Liver (tissue), 9 donors: ENCODE measurements around the gene ATPAF1. TPM values are rescaled to one million over a fixed set of nuclear protein-coding genes. Genes with fewer than 3 reads are reported as not detected.

ENCODE experiments used
- DNase-seq: peaks from one replicate; pipeline ENCODE4 v3.0.0-alpha.2; 2017; ENCODE audit warnings: low spot score
- H3K27ac ChIP-seq, 2 donors: one replicate each; pipeline ENCODE4 v1.7.0; 2013; ENCODE audit warnings: inconsistent platforms in 2 of 2, low read length in 2 of 2, control low read depth in 1 of 2, low read depth in 1 of 2, mild to moderate bottlenecking in 1 of 2
- H3K27me3 ChIP-seq, 4 donors: one replicate each; pipeline versions ENCODE4 v1.6.1 to v1.7.0; 2013; ENCODE audit warnings: low read length in 3 of 4, inconsistent platforms in 1 of 4, mild to moderate bottlenecking in 1 of 4, moderate library complexity in 1 of 4; ENCODE audit not compliant: control insufficient read depth in 4 of 4, insufficient read depth in 4 of 4
- H3K36me3 ChIP-seq, 4 donors: one replicate each; pipeline versions ENCODE4 v1.6.1 to v1.7.0; 2013; ENCODE audit warnings: low read length in 3 of 4, mild to moderate bottlenecking in 3 of 4, low read depth in 1 of 4, moderate library complexity in 1 of 4; ENCODE audit not compliant: control insufficient read depth in 4 of 4, insufficient read depth in 3 of 4
- H3K4me1 ChIP-seq, 4 donors: one replicate each; pipeline versions ENCODE4 v1.6.1 to v1.7.0; 2013; ENCODE audit warnings: low read length in 3 of 4, mild to moderate bottlenecking in 3 of 4, moderate library complexity in 1 of 4; ENCODE audit not compliant: control insufficient read depth in 4 of 4, insufficient read depth in 4 of 4
- H3K4me3 ChIP-seq, 3 donors: one replicate each; pipeline versions ENCODE4 v1.6.1 to v1.7.0; 2013; ENCODE audit warnings: low read length in 3 of 3, control low read depth in 1 of 3, low read depth in 1 of 3, mild to moderate bottlenecking in 1 of 3
- H3K9ac ChIP-seq, 2 donors: one replicate each; pipeline ENCODE4 v1.7.0; 2013; ENCODE audit warnings: low read length in 2 of 2, mild to moderate bottlenecking in 2 of 2, moderate library complexity in 2 of 2, control low read depth in 1 of 2, low read depth in 1 of 2
- H3K9me3 ChIP-seq, 4 donors: one replicate each; pipeline versions ENCODE4 v1.6.1 to v1.7.0; 2013; ENCODE audit warnings: low read length in 3 of 4; ENCODE audit not compliant: control insufficient read depth in 4 of 4
- CTCF ChIP-seq: fragments of 150-350 bp; IDR thresholded peaks from 2 replicates; pipeline ENCODE4 v1.5.1; 2017; ENCODE audit warnings: improper control_type of control experiment, low read depth, low read length; ENCODE audit not compliant: missing input control
- EGR1 ChIP-seq, 2 donors: IDR thresholded peaks; 2 replicates each; pipeline ENCODE4 v1.6.1; 2016 to 2018; ENCODE audit warnings: antibody characterized with exemption in 2 of 2, low read depth in 2 of 2
- FOXA1 ChIP-seq: IDR thresholded peaks from 2 replicates; pipeline ENCODE4 v1.6.1; 2016; ENCODE audit warnings: antibody characterized with exemption
- FOXA2 ChIP-seq: IDR thresholded peaks from 2 replicates; pipeline ENCODE4 v1.6.1; 2016; ENCODE audit warnings: antibody characterized with exemption
- GABPA ChIP-seq, 2 donors: IDR thresholded peaks in 1 of 2; conservative IDR thresholded peaks in 1 of 2; 2 replicates each; pipeline ENCODE4 v1.6.1; 2016; ENCODE audit warnings: antibody characterized with exemption in 2 of 2, mild to moderate bottlenecking in 1 of 2, moderate library complexity in 1 of 2
- HNF4A ChIP-seq, 2 donors: conservative IDR thresholded peaks; 2 replicates each; pipeline ENCODE4 v1.6.1; 2016; ENCODE audit warnings: antibody characterized with exemption in 2 of 2, mild to moderate bottlenecking in 2 of 2
- MAX ChIP-seq: IDR thresholded peaks from 2 replicates; pipeline ENCODE4 v1.6.1; 2016; ENCODE audit warnings: antibody characterized with exemption
- REST ChIP-seq: IDR thresholded peaks from 2 replicates; pipeline ENCODE4 v1.6.1; 2016; ENCODE audit warnings: antibody characterized with exemption, mild to moderate bottlenecking
- RXRA ChIP-seq, 2 donors: IDR thresholded peaks; 2 replicates each; pipeline ENCODE4 v1.6.1; 2017 to 2018; ENCODE audit warnings: antibody characterized with exemption in 2 of 2, mild to moderate bottlenecking in 1 of 2
- SP1 ChIP-seq: IDR thresholded peaks from 2 replicates; pipeline ENCODE4 v1.6.1; 2018; ENCODE audit warnings: antibody characterized with exemption, mild to moderate bottlenecking
- TAF1 ChIP-seq: conservative IDR thresholded peaks from 2 replicates; pipeline ENCODE4 v1.6.1; 2016; ENCODE audit warnings: antibody characterized with exemption, mild to moderate bottlenecking
- WGBS: extraction: QIAGEN DNeasy Blood & Tissue Kit; methylation state at CpG from one replicate; pipeline ENCODE4 v1.1.7; 2013; 5-methylcytosine and 5-hydroxymethylcytosine counted together
- polyA plus RNA-seq, 2 donors: library from polyadenylated mRNA; stranded (reverse) in 1 of 2; unstranded in 1 of 2; fragments of 200-250 nt in 1 of 2; fragments of >200 nt in 1 of 2; fragmentation: Nextera tagmentation in 1 of 2; extraction: Ambion mirVana in 1 of 2; gene quantifications; one replicate each; pipeline versions ENCODE4 v1.2.1 to v1.2.3, GENCODE V29; 2013 to 2015
- total RNA-seq, 2 donors: library from RNA; depleted of rRNA; stranded (reverse); fragments of >200 nt; gene quantifications; one replicate each; pipeline ENCODE4 v1.2.3, GENCODE V29; 2014
- donor health status: healthy.
- donor health status: healthy.
- donor health status: healthy.
- donor health status: healthy.
- donor health status: healthy.

The ATPAF1 gene
- total and polyA plus RNA-seq, 4 donors, result 35.3 to 54.1 (median 37.0) TPM

GRCh38 chr1:46692811-46693770, 24.9 kb upstream of the ATPAF1 start:
- H3K9me3 ChIP-seq, result no peaks in the 10 kb centered on the region
- TF ChIP-seq FOXA1 (no peak), EGR1 (IDR thresholded peaks at IDR 0.05; ENCODE audit: low read depth in 2 of 2) (no peak), SP1 (no peak), FOXA2 (no peak), RXRA (IDR thresholded peaks at IDR 0.05) (no peak)
- H3K9ac ChIP-seq, result no peak overlapping the region
- H3K27ac ChIP-seq, result no peak overlapping the region
- 84% methylated on average over 3 of the region's 3 CpGs for WGBS
- no peaks in the 10 kb centered on the region for H3K27me3 ChIP-seq
- peaks cover 19 to 60% (median 37%) of the 10 kb centered on the region in 4 donors for H3K36me3 ChIP-seq
- peaks cover 0 to under 1% (median 0%) of the 10 kb centered on the region in 4 donors for H3K4me1 ChIP-seq
- no peak overlapping the region for H3K4me3 ChIP-seq
- no peak for DNase-seq

- Histone ChIP-seq H3K4me1 (peaks cover 0 to 8% (median 5%) of the 10 kb centered on the region in 4 donors), H3K27me3 (no peaks in the 10 kb centered on the region), H3K27ac (no peak overlapping the region), H3K9ac (no peak overlapping the region), H3K9me3 (no peaks in the 10 kb centered on the region), H3K36me3 (peaks cover 19 to 58% (median 38%) of the 10 kb centered on the region in 4 donors), H3K4me3 (no peak overlapping the region)
- DNase-seq, result no peak
- TF ChIP-seq SP1, result no peak
- no peak for TF ChIP-seq HNF4A (conservative IDR thresholded peaks at IDR 0.05)
- TF ChIP-seq FOXA2, result no peak
- TF ChIP-seq GABPA (IDR thresholded peaks at IDR 0.05 in 1 of 2, conservative IDR thresholded peaks at IDR 0.05 in 1 of 2), result no peak
- TF ChIP-seq MAX, result no peak
- TF ChIP-seq TAF1, result no peak
- no peak for TF ChIP-seq REST
- no peak for TF ChIP-seq CTCF
- no peak for TF ChIP-seq EGR1 (IDR thresholded peaks at IDR 0.05; ENCODE audit: low read depth in 2 of 2)
- no peak for TF ChIP-seq FOXA1
- no peak for TF ChIP-seq RXRA (IDR thresholded peaks at IDR 0.05)
- WGBS, result 81% methylated on average over 6 of the region's 6 CpGs
Observed at GRCh38 chr1:46691997-46692790, 24.0 kb upstream of the ATPAF1 start.
